Measurements from ENCODE around the gene AAMDC.
"Not testable (repeated sequence)": the region's sequence is repeated elsewhere in the genome, so short reads cannot be mapped to it uniquely, and the experiment has no call there.

AAMDC gene

GRCh38 chr11:77822126-77822525 is 1.2 kb downstream of the AAMDC start:
- not testable (repeated sequence) for DNase-seq

GRCh38 chr11:77823775-77824174 is 2.8 kb downstream of the AAMDC start:
- no peak for DNase-seq

- DNase-seq: no peak
Observed at GRCh38 chr11:77828926-77829325, 8.0 kb downstream of the AAMDC start.

- no peak for DNase-seq
Observed at GRCh38 chr11:77833302-77833701, 12.4 kb downstream of the AAMDC start.

- no peak for DNase-seq
Observed at GRCh38 chr11:77842441-77843121, 21.6 kb downstream of the AAMDC start.

GRCh38 chr11:77843700-77844099 is 22.8 kb downstream of the AAMDC start:
- DNase-seq: not testable (repeated sequence)

GRCh38 chr11:77851503-77851902 is 30.6 kb downstream of the AAMDC start:
- DNase-seq: no peak

- DNase-seq: no peak
Observed at GRCh38 chr11:77854838-77855237, 33.9 kb downstream of the AAMDC start.

- DNase-seq: not testable (repeated sequence)
Observed at GRCh38 chr11:77857906-77858457, 37.0 kb downstream of the AAMDC start.

GRCh38 chr11:77861444-77861843 is 40.5 kb downstream of the AAMDC start:
- DNase-seq: not testable (repeated sequence)

- DNase-seq: no peak
Observed at GRCh38 chr11:77865805-77866204, 44.9 kb downstream of the AAMDC start.

- no peak for DNase-seq
Observed at GRCh38 chr11:77866336-77866735, 45.4 kb downstream of the AAMDC start.

GRCh38 chr11:77868744-77869143 is 47.8 kb downstream of the AAMDC start:
- DNase-seq: no peak

GRCh38 chr11:77871855-77872254 is 50.9 kb downstream of the AAMDC start:
- DNase-seq: no peak

- DNase-seq: no peak
Observed at GRCh38 chr11:77873345-77873744, 52.4 kb downstream of the AAMDC start.

- no peak for DNase-seq
Observed at GRCh38 chr11:77874206-77874605, 53.3 kb downstream of the AAMDC start.

GRCh38 chr11:77876045-77876444 is 55.1 kb downstream of the AAMDC start:
- no peak for DNase-seq

- DNase-seq: not testable (repeated sequence)
Observed at GRCh38 chr11:77878247-77878646, 57.3 kb downstream of the AAMDC start.

- no peak for DNase-seq
Observed at GRCh38 chr11:77879218-77879617, 58.3 kb downstream of the AAMDC start.

GRCh38 chr11:77882396-77882795 is 61.5 kb downstream of the AAMDC start:
- DNase-seq: no peak

- DNase-seq: no peak
Observed at GRCh38 chr11:77883775-77884174, 62.8 kb downstream of the AAMDC start.

GRCh38 chr11:77884186-77884828 is 63.4 kb downstream of the AAMDC start:
- DNase-seq: no peak

- DNase-seq: no peak
Observed at GRCh38 chr11:77884829-77885190, 63.9 kb downstream of the AAMDC start.

GRCh38 chr11:77886401-77886800 is 65.5 kb downstream of the AAMDC start:
- DNase-seq: no peak

GRCh38 chr11:77889045-77889444 is 68.1 kb downstream of the AAMDC start:
- DNase-seq: not testable (repeated sequence)

All from NCI-H524 treated with DMSO at 0.1 percent for 48 hours (cell line).